B cell (primary cell): ENCODE data around the gene WDR27. TPM values are rescaled to one million over a fixed set of nuclear protein-coding genes. Genes with fewer than 3 reads are reported as not detected.

Source experiments
- ATAC-seq: fragments of 200-7000 bp; cut with Tn5 transposase; one replicate; pipeline ENCODE4 v1.10.0; 2021; ENCODE audit warnings: low read depth, mild to moderate bottlenecking, moderate number of reproducible peaks, moderate library complexity
- CTCF ChIA-PET: fragments of 350-600 bp; sonication (Branson Sonifier 250); formaldehyde crosslinking; loops from one replicate; lab custom pipeline; 2021; ENCODE audit warnings: antibody characterized with exemption, inconsistent platforms; lab: Charles Lee
- POLR2A ChIA-PET: fragments of 350-600 bp; sonication (Branson Sonifier 250); formaldehyde crosslinking; loops from one replicate; lab custom pipeline; 2021; ENCODE audit warnings: antibody characterized with exemption; lab: Charles Lee
- DNase-seq: peaks from one replicate; pipeline ENCODE4 v3.0.0; 2013
- H2AFZ ChIP-seq: 2 replicates; pipeline ENCODE4 v1.6.1; 2012; ENCODE audit warnings: mild to moderate bottlenecking, low read depth, low read length; ENCODE audit not compliant: insufficient read depth, poor library complexity, severe bottlenecking
- H3K27ac ChIP-seq, 2 donors: 1 replicate in 1 of 2; 2 replicates in 1 of 2; pipeline ENCODE4 v1.5.1; 2012 to 2013; ENCODE audit warnings: low read length in 2 of 2, mild to moderate bottlenecking in 2 of 2, moderate library complexity in 1 of 2
- H3K27me3 ChIP-seq, 4 experiments: fragments of 200-600 bp in 1 of 4; sonication (generic) in 1 of 4; replicated peaks in 1 of 4; 1 replicate in 2 of 4; 2 replicates in 2 of 4; pipeline versions ENCODE4 v1.6.1 to v1.7.0; 2013 to 2016; ENCODE audit warnings: low read length in 3 of 4, mild to moderate bottlenecking in 2 of 4, mixed read lengths in 1 of 4, moderate library complexity in 1 of 4; ENCODE audit not compliant: insufficient read depth in 4 of 4, control insufficient read depth in 3 of 4; ENCODE audit errors: control extremely low read depth in 1 of 4
- H3K36me3 ChIP-seq, 2 experiments: replicated peaks in 1 of 2; 1 replicate in 1 of 2; 2 replicates in 1 of 2; pipeline versions ENCODE4 v1.6.1 to v1.7.1; 2013; ENCODE audit warnings: low read length in 1 of 2; ENCODE audit not compliant: insufficient read depth in 2 of 2, control insufficient read depth in 1 of 2; ENCODE audit errors: control extremely low read depth in 1 of 2, extremely low read depth in 1 of 2
- H3K4me1 ChIP-seq, 2 donors: fragments of 200-600 bp in 1 of 2; sonication (generic) in 1 of 2; 1 replicate in 1 of 2; 2 replicates in 1 of 2; pipeline versions ENCODE4 v1.5.1 to v1.6.1; 2013 to 2017; ENCODE audit warnings: low read length in 2 of 2; ENCODE audit not compliant: control insufficient read depth in 2 of 2, insufficient read depth in 2 of 2
- H3K4me2 ChIP-seq: replicated peaks from 2 replicates; pipeline ENCODE3; 2012; ENCODE audit warnings: mild to moderate bottlenecking, low read depth, low read length; ENCODE audit not compliant: poor library complexity, severe bottlenecking
- H3K4me3 ChIP-seq, 5 experiments: fragments of 200-600 bp in 1 of 5; sonication (generic) in 1 of 5; 1 replicate in 3 of 5; 2 replicates in 2 of 5; pipeline versions ENCODE4 v1.5.1 to v1.7.0; 2011 to 2016; ENCODE audit warnings: low read length in 4 of 5, mild to moderate bottlenecking in 4 of 5, low read depth in 2 of 5, control low read depth in 1 of 5, moderate library complexity in 1 of 5; ENCODE audit not compliant: insufficient read depth in 1 of 5; ENCODE audit errors: control extremely low read depth in 1 of 5, extremely low read depth in 1 of 5
- H3K79me2 ChIP-seq: fragments of 200-600 bp; sonication (generic); one replicate; pipeline ENCODE4 v1.6.0; 2016; ENCODE audit warnings: low read length; ENCODE audit not compliant: control insufficient read depth, insufficient read depth
- H3K9ac ChIP-seq: fragments of 200-600 bp; sonication (generic); 2 replicates; pipeline ENCODE4 v1.6.1; 2017; ENCODE audit warnings: mild to moderate bottlenecking, low read length, moderate library complexity
- H3K9me3 ChIP-seq, 3 donors: one replicate each; pipeline versions ENCODE4 v1.6.1 to v1.7.1; 2013; ENCODE audit warnings: low read length in 2 of 3; ENCODE audit not compliant: control insufficient read depth in 2 of 3, insufficient read depth in 1 of 3; ENCODE audit errors: control extremely low read depth in 1 of 3
- H4K20me1 ChIP-seq: 2 replicates; pipeline ENCODE4 v1.6.0; 2012; ENCODE audit warnings: mild to moderate bottlenecking, low read length; ENCODE audit not compliant: insufficient read depth, control insufficient read depth, poor library complexity, severe bottlenecking
- H3K27ac Mint-ChIP-seq: one replicate; pipeline ENCODE4 v1.8.0; 2021; ENCODE audit warnings: mixed read lengths
- H3K27me3 Mint-ChIP-seq: one replicate; pipeline ENCODE4 v1.8.0; 2021; ENCODE audit warnings: mixed read lengths
- H3K4me1 Mint-ChIP-seq: one replicate; pipeline ENCODE4 v1.8.0; 2021; ENCODE audit warnings: mixed read lengths
- H3K4me3 Mint-ChIP-seq: one replicate; pipeline ENCODE4 v1.8.0; 2021; ENCODE audit warnings: mixed read lengths
- H3K9me3 Mint-ChIP-seq: one replicate; pipeline ENCODE4 v1.8.0; 2022; ENCODE audit warnings: mixed read lengths; ENCODE audit not compliant: insufficient read depth
- CTCF ChIP-seq: fragments of 200-600 bp; IDR thresholded peaks from one replicate; pipeline ENCODE4 v1.8.0; 2022; ENCODE audit warnings: antibody characterized with exemption, mild to moderate bottlenecking
- EZH2 ChIP-seq: IDR thresholded peaks from 2 replicates; pipeline ENCODE4 v1.6.1; 2012; ENCODE audit warnings: borderline replicate concordance, low read depth, mild to moderate bottlenecking, moderate library complexity, low read length; ENCODE audit not compliant: insufficient read depth, poor library complexity, severe bottlenecking
- WGBS: methylation state at CpG from one replicate; pipeline ENCODE4 v1.1.5; 2013; ENCODE audit warnings: missing lambda C conversion rate; ENCODE audit not compliant: insufficient coverage; 5-methylcytosine and 5-hydroxymethylcytosine counted together
- intact Hi-C: fragments of 100-400 bp; cut with micrococcal nuclease; formaldehyde crosslinking; loops from one replicate; pipeline ENCODE4 v1.10.0; 2022
- polyA plus RNA-seq: library from polyadenylated mRNA; depleted of rRNA; stranded (reverse); fragments of >200 nt; gene quantifications from 2 replicates; pipeline ENCODE4 v1.2.3, GENCODE V29; 2012
- total RNA-seq, 2 donors: library from RNA; stranded (reverse); fragments of 120-200 nt in 1 of 2; gene quantifications; 1 replicate in 1 of 2; 2 replicates in 1 of 2; pipeline versions ENCODE4 v1.2.3 to v1.2.4, GENCODE V29; 2013 to 2022

WDR27 gene
- total and polyA plus RNA-seq, 2 donors (not counting 1 experiment from before 2014, with no cell fraction given), result 64.3 to 86.3 TPM

GRCh38 chr6:169427856-169428255 is 274.0 kb downstream of the WDR27 start:
- no peak overlapping the region for H3K27ac Mint-ChIP-seq
- peaks cover 0 to 56% (median 22%) of the 10 kb centered on the region in 3 donors for H3K9me3 ChIP-seq
- TF ChIP-seq EZH2 (no peak), CTCF (no peak)
- H3K27me3 Mint-ChIP-seq, result no peaks in the 10 kb centered on the region
- no peaks in the 10 kb centered on the region for H3K4me1 ChIP-seq
- no peak overlapping the region for H3K4me3 Mint-ChIP-seq
- ATAC-seq (no peak), DNase-seq (no peak)
- H3K4me3 ChIP-seq, result no peak overlapping the region
- 75% methylated on average over 9 of the region's 11 CpGs for WGBS
- no peaks in the 10 kb centered on the region for H4K20me1 ChIP-seq
- no peak overlapping the region for H3K9ac ChIP-seq
- no peaks in the 10 kb centered on the region for H3K27me3 ChIP-seq
- intact Hi-C loops, result no loop called here
- CTCF ChIA-PET, result no interaction called here
- peaks cover 13% of the 10 kb centered on the region for H3K9me3 Mint-ChIP-seq
- H3K27ac ChIP-seq, result no peak overlapping the region
- H2AFZ ChIP-seq, result no peak overlapping the region
- no peaks in the 10 kb centered on the region for H3K4me1 Mint-ChIP-seq
- H3K4me2 ChIP-seq, result no peak overlapping the region
- H3K36me3 ChIP-seq, result no peaks in the 10 kb centered on the region
- H3K79me2 ChIP-seq, result no peaks in the 10 kb centered on the region
- POLR2A ChIA-PET, result no interaction called here

- TF ChIP-seq CTCF (no peak), EZH2 (no peak)
- Mint-ChIP-seq H3K9me3 (peaks cover 6% of the 10 kb centered on the region), H3K4me3 (no peak overlapping the region), H3K27me3 (no peaks in the 10 kb centered on the region), H3K27ac (no peak overlapping the region), H3K4me1 (no peaks in the 10 kb centered on the region)
- ATAC-seq, result no peak
- Histone ChIP-seq H3K9ac (no peak overlapping the region), H4K20me1 (no peaks in the 10 kb centered on the region), H3K9me3 (peaks cover 0 to 56% (median 13%) of the 10 kb centered on the region in 3 donors), H3K4me3 (no peak overlapping the region), H2AFZ (no peak overlapping the region), H3K4me1 (no peaks in the 10 kb centered on the region), H3K4me2 (no peak overlapping the region), H3K27me3 (no peaks in the 10 kb centered on the region), H3K27ac (no peak overlapping the region), H3K36me3 (no peaks in the 10 kb centered on the region), H3K79me2 (no peaks in the 10 kb centered on the region)
- intact Hi-C loops, result no loop called here
- ChIA-PET POLR2A (no interaction called here), CTCF (no interaction called here)
- no peak for DNase-seq
- WGBS, result 88% methylated on average over 6 of the region's 10 CpGs
Measured at GRCh38 chr6:169426611-169427010, 275.2 kb downstream of the WDR27 start.
